Neural progenitor cell (in vitro differentiated cells): ENCODE data around the gene JAG1. TPM values are rescaled to one million over a fixed set of nuclear protein-coding genes. Genes with fewer than 3 reads are reported as not detected.

Experiments used
- microRNA-seq: library from miRNA; unstranded; fragments of <30 nt; microRNA quantifications from one replicate; pipeline ENCODE4, GENCODE V29; 2016
- small RNA-seq: library from RNA; depleted of rRNA; stranded (forward); fragments of <200 nt; gene quantifications from one replicate; pipeline ENCODE3, GENCODE V24; 2015
- total RNA-seq: library from RNA; depleted of rRNA; stranded (reverse); fragments of >200 nt; gene quantifications from 2 replicates; pipeline ENCODE4 v1.2.3, GENCODE V29; 2015; ENCODE audit warnings: low replicate concordance

The JAG1 gene
- total RNA-seq, 1 donor from 2014 or later: 129 TPM

Small RNAs within 50 kb of the gene (microRNA-seq; reads per million reads assigned to microRNA genes)
- not detected for gene MIR6870

Small RNAs within 50 kb of the gene (small RNA-seq; reads per million reads assigned to genes)
- not detected for gene MIR6870

Other genes with a start within 250 kb of the JAG1 start
- 23.9 and 36.3 TPM in 2 replicates for gene MKKS, start 239.8 kb downstream of the JAG1 start, total RNA-seq
- 7.7 and 9.5 TPM in 2 replicates for gene SLX4IP, start 238.7 kb downstream of the JAG1 start, total RNA-seq